Testis (tissue), 3 donors: ENCODE measurements around the gene SPPL2B. TPM values are rescaled to one million over a fixed set of nuclear protein-coding genes. Genes with fewer than 3 reads are reported as not detected.

ENCODE experiments used
- DNase-seq: peaks from one replicate; pipeline ENCODE4 v3.0.0-alpha.2; 2019
- H3K27ac ChIP-seq, 2 donors: fragments of 200-600 bp; sonication (generic); one replicate each; pipeline ENCODE4 v1.5.1; 2019
- H3K27me3 ChIP-seq: fragments of 200-600 bp; sonication (generic); one replicate; pipeline ENCODE4 v1.5.1; 2019
- H3K36me3 ChIP-seq: fragments of 200-600 bp; sonication (generic); one replicate; pipeline ENCODE4 v1.5.1; 2017; ENCODE audit warnings: low read depth; ENCODE audit errors: missing control alignments
- H3K4me1 ChIP-seq: fragments of 200-600 bp; sonication (generic); one replicate; pipeline ENCODE4 v1.5.1; 2019
- H3K4me3 ChIP-seq, 2 donors: fragments of 200-600 bp; sonication (generic); one replicate each; pipeline ENCODE4 v1.5.1; 2017 to 2019
- H3K9me3 ChIP-seq: fragments of 200-600 bp; sonication (generic); one replicate; pipeline ENCODE4 v1.5.1; 2017
- CTCF ChIP-seq, 3 experiments: fragments of 450-650 bp in 2 of 3; fragments of 200-600 bp in 1 of 3; sonication (generic) in 1 of 3; IDR thresholded peaks; one replicate each; pipeline ENCODE4 v1.5.1; 2016 to 2019; ENCODE audit warnings: antibody characterized with exemption in 3 of 3, mild to moderate bottlenecking in 2 of 3, moderate library complexity in 1 of 3
- POLR2A ChIP-seq: fragments of 450-650 bp; IDR thresholded peaks from one replicate; pipeline ENCODE4 v1.6.1; 2017; ENCODE audit warnings: antibody characterized with exemption, mild to moderate bottlenecking, moderate library complexity
- WGBS, 2 donors: methylation state at CpG; one replicate each; pipeline ENCODE4 v1.1.5; 2018; 5-methylcytosine and 5-hydroxymethylcytosine counted together
- intact Hi-C: fragments of 100-400 bp; cut with DNase I; formaldehyde crosslinking; loops from one replicate; pipeline ENCODE4 v1.15.1; 2023; ENCODE audit warnings: low total_unique reads
- polyA plus RNA-seq: library from polyadenylated mRNA; stranded (reverse); fragments of 350-450 nt; fragmentation: Illumina TruSeq; extraction: RNeasy Lipid Tissue Mini Kit (QIAGEN cat#74804); gene quantifications from one replicate; pipeline ENCODE4 v1.2.3, GENCODE V29; 2014; ENCODE audit warnings: low read depth, low replicate concordance; ENCODE audit not compliant: insufficient read depth
- total RNA-seq, 2 donors: library from RNA; depleted of rRNA; stranded (reverse); fragments of >200 nt; gene quantifications; one replicate each; pipeline ENCODE4 v1.2.3, GENCODE V29; 2016

The SPPL2B gene
- total and polyA plus RNA-seq, 3 donors from 2014 or later = 132 to 215 (median 158) TPM

DNA sequence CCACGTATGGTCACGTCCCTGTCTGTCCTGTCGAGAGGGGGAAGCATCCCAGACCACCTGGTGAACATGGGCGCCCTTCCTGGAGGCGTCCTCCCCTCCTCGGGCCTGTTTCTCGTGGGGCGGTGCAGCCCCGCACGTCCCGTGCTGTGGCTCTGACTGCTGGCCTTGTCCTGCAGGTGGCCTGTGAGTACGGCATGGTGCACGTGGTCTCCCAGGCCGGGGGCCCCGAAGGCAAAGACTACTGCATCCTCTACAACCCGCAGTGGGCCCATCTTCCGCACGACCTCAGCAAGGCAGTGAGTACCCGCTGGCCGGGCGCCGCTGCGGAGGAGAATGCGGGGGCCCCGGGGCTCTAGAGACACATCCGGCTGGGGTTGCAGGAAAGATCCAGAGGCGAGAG, 5.9 kb downstream of the SPPL2B start:
- Histone ChIP-seq H3K27ac (no peak overlapping the region), H3K9me3 (no peaks in the 10 kb centered on the region), H3K4me3 (no peak overlapping the region), H3K36me3 (no peaks in the 10 kb centered on the region), H3K27me3 (no peaks in the 10 kb centered on the region), H3K4me1 (peaks cover 4% of the 10 kb centered on the region)
- WGBS, 2 donors = 97 to 98% methylated on average over 12 to 27 of the region's 27 CpGs
- intact Hi-C loops = no loop called here
- no peak for DNase-seq
- no peak for TF ChIP-seq POLR2A
- TF ChIP-seq CTCF (IDR thresholded peaks at IDR 0.05) = no peak

GRCh38 chr19:2334986-2335846, 6.7 kb downstream of the SPPL2B start:
- Histone ChIP-seq H3K4me3 (no peak overlapping the region), H3K27me3 (no peaks in the 10 kb centered on the region), H3K36me3 (no peaks in the 10 kb centered on the region), H3K27ac (no peak overlapping the region), H3K4me1 (no peaks in the 10 kb centered on the region), H3K9me3 (no peaks in the 10 kb centered on the region)
- TF ChIP-seq CTCF (IDR thresholded peaks at IDR 0.05) (no peak), POLR2A (no peak)
- intact Hi-C loops = no loop called here
- DNase-seq = no peak
- 91 to 94% methylated on average over 26 of the region's 26 CpGs for WGBS, 2 donors

GRCh38 chr19:2335848-2336247, 7.4 kb downstream of the SPPL2B start:
- H3K4me1 ChIP-seq = no peaks in the 10 kb centered on the region
- intact Hi-C loops = no loop called here
- H3K27ac ChIP-seq = no peak overlapping the region
- TF ChIP-seq POLR2A (no peak), CTCF (IDR thresholded peaks at IDR 0.05) (no peak)
- WGBS, 2 donors = 80 to 88% methylated on average over 3 of the region's 3 CpGs
- no peak overlapping the region for H3K4me3 ChIP-seq
- no peak for DNase-seq
- no peaks in the 10 kb centered on the region for H3K9me3 ChIP-seq
- H3K27me3 ChIP-seq = no peaks in the 10 kb centered on the region
- H3K36me3 ChIP-seq = no peaks in the 10 kb centered on the region

DNA sequence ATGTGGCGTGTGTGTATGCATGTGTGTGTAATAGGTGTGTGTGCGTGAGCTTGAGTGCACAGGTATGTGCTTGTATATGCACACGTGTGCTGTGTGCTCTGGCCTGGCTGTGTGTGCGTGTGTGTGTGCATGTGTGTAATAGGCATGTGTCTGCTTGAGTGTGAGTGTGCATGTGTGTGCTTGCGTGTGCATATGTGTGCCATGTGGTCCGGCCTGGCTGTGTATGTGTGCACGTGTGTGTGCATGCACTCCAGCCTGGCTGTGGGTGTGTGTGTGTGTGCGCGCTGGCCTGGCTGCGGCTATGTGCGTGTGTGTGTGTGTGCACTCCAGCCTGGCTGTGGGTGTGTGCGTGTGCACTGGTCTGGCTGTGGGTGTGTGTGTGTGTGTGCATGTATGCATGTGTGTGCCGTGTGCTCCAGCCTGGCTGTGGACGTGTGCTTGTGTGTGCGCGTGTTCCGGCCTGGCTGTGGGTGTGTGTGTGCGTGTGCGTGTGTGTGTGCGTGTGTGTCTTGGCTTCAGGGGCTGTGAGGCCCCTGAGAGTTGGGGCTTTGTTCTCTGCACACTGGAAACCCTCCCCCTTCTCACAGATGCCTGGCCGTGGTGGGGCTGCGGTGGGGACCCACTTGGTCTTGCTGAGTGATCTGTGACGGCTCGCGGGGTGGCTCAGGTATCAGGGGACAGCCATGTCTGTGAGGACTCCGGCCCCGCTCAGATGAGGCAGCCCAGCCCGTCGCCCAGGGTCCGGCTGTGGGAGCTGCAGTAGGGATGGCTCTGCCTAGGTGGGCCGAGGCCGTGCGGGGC, 8.2 kb downstream of the SPPL2B start:
- Histone ChIP-seq H3K9me3 (no peaks in the 10 kb centered on the region), H3K4me1 (no peaks in the 10 kb centered on the region), H3K27ac (no peak overlapping the region), H3K27me3 (no peaks in the 10 kb centered on the region), H3K4me3 (no peak overlapping the region), H3K36me3 (no peaks in the 10 kb centered on the region)
- TF ChIP-seq CTCF (IDR thresholded peaks at IDR 0.05) = no peak
- no peak for TF ChIP-seq POLR2A
- WGBS, 2 donors = 80% methylated on average over 15 to 33 of the region's 33 CpGs
- intact Hi-C loops = no loop called here
- no peak for DNase-seq
